ENCODE data around the gene SHISA9.

GRCh38 chr16:13146829-13147228 is 245.4 kb downstream of the SHISA9 start:
- no peak for TF ChIP-seq CTCF (IDR thresholded peaks at IDR 0.05)
- no peak for TF ChIP-seq POLR2A (IDR thresholded peaks at IDR 0.05)
